Type B pancreatic cell (in vitro differentiated cells): ENCODE measurements around the gene DLGAP4. TPM values are rescaled to one million over a fixed set of nuclear protein-coding genes. Genes with fewer than 3 reads are reported as not detected.

Experiments
- DNase-seq: peaks from one replicate; pipeline ENCODE4 v3.0.0; 2021; ENCODE audit warnings: mixed read lengths; ENCODE audit not compliant: unreplicated experiment; ENCODE audit errors: extremely low spot score
- H3K27ac Mint-ChIP-seq: 2 replicates; pipeline ENCODE4 v1.8.0; 2021; ENCODE audit warnings: mild to moderate bottlenecking, mixed read lengths
- H3K27me3 Mint-ChIP-seq: 2 replicates; pipeline ENCODE4 v1.8.0; 2021; ENCODE audit warnings: mixed read lengths
- H3K36me3 Mint-ChIP-seq: 2 replicates; pipeline ENCODE4 v1.8.0; 2021; ENCODE audit warnings: mixed read lengths
- H3K4me1 Mint-ChIP-seq: one replicate; pipeline ENCODE4 v1.8.0; 2021; ENCODE audit warnings: mixed read lengths; ENCODE audit not compliant: unreplicated experiment
- H3K4me3 Mint-ChIP-seq: 2 replicates; pipeline ENCODE4 v1.8.0; 2021; ENCODE audit warnings: mild to moderate bottlenecking, mixed read lengths
- H3K9me3 Mint-ChIP-seq: 2 replicates; pipeline ENCODE4 v1.8.0; 2021; ENCODE audit warnings: mixed read lengths
- CTCF ChIP-seq: fragments of 200-600 bp; sonication (generic); conservative IDR thresholded peaks from 2 replicates; pipeline ENCODE4 v1.5.0; 2021; ENCODE audit warnings: antibody characterized with exemption, mild to moderate bottlenecking
- total RNA-seq: library from RNA; stranded (reverse); gene quantifications from 2 replicates; pipeline ENCODE4 v1.2.1, GENCODE V29; 2021; ENCODE audit warnings: low replicate concordance

The DLGAP4 gene
- total RNA-seq, 1 donor from 2014 or later: 78.0 TPM

- Mint-ChIP-seq H3K27me3 (no peaks in the 10 kb centered on the region), H3K4me1 (peaks cover 52% of the 10 kb centered on the region), H3K9me3 (no peaks in the 10 kb centered on the region), H3K27ac (no peak overlapping the region), H3K4me3 (no peak overlapping the region), H3K36me3 (peaks cover 5% of the 10 kb centered on the region)
- no peak for TF ChIP-seq CTCF
- no peak for DNase-seq
Observed at GRCh38 chr20:36483919-36484808, 178.0 kb downstream of the DLGAP4 start.

- no peak for TF ChIP-seq CTCF
- peaks cover 9% of the 10 kb centered on the region for H3K36me3 Mint-ChIP-seq
Observed at GRCh38 chr20:36485286-36485685, 179.1 kb downstream of the DLGAP4 start.

GRCh38 chr20:36487069-36487468 is 180.9 kb downstream of the DLGAP4 start:
- peaks cover 43% of the 10 kb centered on the region for H3K4me1 Mint-ChIP-seq

More at GRCh38 chr20:36485286-36485685, 179.1 kb downstream of the DLGAP4 start:
- Mint-ChIP-seq H3K4me3 (no peak overlapping the region), H3K9me3 (no peaks in the 10 kb centered on the region), H3K27ac (no peak overlapping the region), H3K4me1 (peaks cover 46% of the 10 kb centered on the region), H3K27me3 (no peaks in the 10 kb centered on the region)
- no peak for DNase-seq

GRCh38 chr20:36490191-36490590 is 184.1 kb downstream of the DLGAP4 start:
- no peaks in the 10 kb centered on the region for H3K9me3 Mint-ChIP-seq
- no peak for TF ChIP-seq CTCF
- H3K4me1 Mint-ChIP-seq: peaks cover 48% of the 10 kb centered on the region
- peaks cover 12% of the 10 kb centered on the region for H3K36me3 Mint-ChIP-seq
- no peak overlapping the region for H3K27ac Mint-ChIP-seq
- no peak overlapping the region for H3K4me3 Mint-ChIP-seq
- no peak for DNase-seq
- no peaks in the 10 kb centered on the region for H3K27me3 Mint-ChIP-seq

More at GRCh38 chr20:36487069-36487468, 180.9 kb downstream of the DLGAP4 start:
- no peak for DNase-seq
- Mint-ChIP-seq H3K9me3 (no peaks in the 10 kb centered on the region), H3K36me3 (peaks cover 12% of the 10 kb centered on the region), H3K4me3 (no peak overlapping the region), H3K27ac (peak overlapping the region; percentile 19), H3K27me3 (no peaks in the 10 kb centered on the region)
- TF ChIP-seq CTCF: no peak

DNA sequence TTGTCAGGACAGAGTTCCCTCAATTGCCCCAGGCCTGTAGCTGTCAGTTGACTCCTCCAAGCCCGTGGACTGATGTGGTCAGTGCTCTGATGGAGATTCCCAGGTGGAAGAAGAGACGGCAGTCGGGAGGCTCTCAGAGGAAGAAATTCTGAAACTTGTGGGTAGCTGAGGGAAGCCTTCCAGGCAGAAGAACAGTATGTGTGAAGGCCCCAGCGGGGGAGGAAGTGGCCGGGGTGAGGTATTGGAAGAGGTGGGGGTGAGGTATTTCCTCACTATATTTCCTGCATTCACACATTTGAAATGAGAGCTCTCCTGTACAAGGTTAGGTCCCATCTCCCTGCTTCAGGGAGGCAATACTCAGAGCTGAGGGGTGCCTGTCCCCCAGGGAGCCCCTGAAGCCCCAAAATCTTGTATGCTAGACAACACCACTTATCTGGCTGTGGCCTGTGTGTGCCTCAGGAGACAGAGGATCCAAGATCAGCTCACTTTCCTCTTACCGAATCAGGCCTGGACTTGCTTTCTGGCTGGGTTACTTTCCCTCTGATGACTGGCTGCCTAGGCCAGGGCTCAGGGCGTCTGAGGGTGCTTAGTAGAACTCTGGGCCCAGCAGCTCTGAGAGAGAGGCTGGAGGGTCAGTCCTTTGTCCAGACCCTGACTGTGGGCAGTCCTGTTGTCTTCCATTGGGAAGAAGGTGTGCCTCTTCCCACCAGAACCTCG is 185.9 kb downstream of the DLGAP4 start:
- peaks cover 7% of the 10 kb centered on the region for H3K36me3 Mint-ChIP-seq
- H3K4me1 Mint-ChIP-seq: peaks cover 36% of the 10 kb centered on the region
- no peaks in the 10 kb centered on the region for H3K9me3 Mint-ChIP-seq
- no peak overlapping the region for H3K4me3 Mint-ChIP-seq
- no peak for DNase-seq
- H3K27me3 Mint-ChIP-seq: no peaks in the 10 kb centered on the region
- TF ChIP-seq CTCF: no peak
- peak overlapping the region; percentile 80 for H3K27ac Mint-ChIP-seq
